HL-60 (cell line): ENCODE data around the gene PI4KB.
A peak's percentile ranks its signal among the peaks of the same experiment; 100 is the strongest.

ENCODE experiments used
- DNase-seq, 2 experiments: peaks; one replicate each; pipeline ENCODE4 v3.0.0-alpha.2; 2010 to 2020; ENCODE audit warnings: low read depth in 1 of 2, low spot score in 1 of 2
- H3K27ac ChIP-seq: fragments of 250-450 bp; sonication (Bioruptor Pico); replicated peaks from 2 replicates; pipeline ENCODE4 v1.5.1; 2020; ENCODE audit warnings: mild to moderate bottlenecking, moderate library complexity
- H3K27me3 ChIP-seq: fragments of 250-450 bp; sonication (Bioruptor Pico); 2 replicates; pipeline ENCODE4 v1.5.1; 2021; ENCODE audit warnings: mild to moderate bottlenecking, moderate library complexity; ENCODE audit not compliant: insufficient read depth, poor library complexity, severe bottlenecking
- H3K4me3 ChIP-seq: replicated peaks from 2 replicates; pipeline ENCODE4 v1.5.1; 2011; ENCODE audit warnings: mild to moderate bottlenecking, control low read depth, low read length; ENCODE audit not compliant: insufficient read depth
- CTCF ChIP-seq: IDR thresholded peaks from one replicate; pipeline ENCODE4 v1.5.1; 2011; ENCODE audit warnings: low read length, control low read depth, inconsistent platforms; ENCODE audit not compliant: insufficient read depth
- GABPA ChIP-seq: IDR thresholded peaks from 2 replicates; pipeline ENCODE4 v1.6.1; 2012; ENCODE audit warnings: low read depth
- POLR2AphosphoS5 ChIP-seq: IDR thresholded peaks from 2 replicates; pipeline ENCODE4 v1.6.1; 2012; ENCODE audit warnings: low read depth
- REST ChIP-seq: IDR thresholded peaks from 2 replicates; pipeline ENCODE4 v1.6.1; 2012; ENCODE audit warnings: low read depth; ENCODE audit not compliant: insufficient replicate concordance
- SPI1 ChIP-seq: IDR thresholded peaks from 2 replicates; pipeline ENCODE4 v1.6.1; 2012; ENCODE audit warnings: low read depth, mild to moderate bottlenecking, borderline replicate concordance

The PI4KB gene

GRCh38 chr1:151342569-151342968, 15.4 kb upstream of the PI4KB start:
- Histone ChIP-seq H3K27ac (no peak overlapping the region), H3K4me3 (no peak overlapping the region), H3K27me3 (no peaks in the 10 kb centered on the region)
- no peak for TF ChIP-seq REST
- no peak for TF ChIP-seq CTCF
- TF ChIP-seq SPI1, result no peak
- TF ChIP-seq GABPA, result no peak
- no peak for TF ChIP-seq POLR2AphosphoS5
- no peak for DNase-seq

GRCh38 chr1:151342021-151342420, 14.8 kb upstream of the PI4KB start:
- Histone ChIP-seq H3K27ac (no peak overlapping the region), H3K27me3 (no peaks in the 10 kb centered on the region), H3K4me3 (no peak overlapping the region)
- TF ChIP-seq POLR2AphosphoS5 (no peak), CTCF (no peak), REST (no peak), SPI1 (no peak), GABPA (no peak)
- no peak for DNase-seq

- TF ChIP-seq CTCF (peak; percentile 40), REST (no peak), GABPA (no peak)
- H3K27ac ChIP-seq, result no peak overlapping the region
- peak; percentile 68 to 76 for DNase-seq
Observed at GRCh38 chr1:151340870-151341754, 13.9 kb upstream of the PI4KB start.

More at GRCh38 chr1:151340870-151341754, 13.9 kb upstream of the PI4KB start:
- Histone ChIP-seq H3K4me3 (no peak overlapping the region), H3K27me3 (no peaks in the 10 kb centered on the region)
